Mesenchymal stem cell (in vitro differentiated cells and primary cell): Measurements from ENCODE around the gene MINDY1.

ENCODE experiments used
- DNase-seq: peaks from one replicate; pipeline ENCODE4 v3.0.0-alpha.2; 2013
- H2AFZ ChIP-seq: one replicate; pipeline ENCODE4 v1.6.1; 2013; ENCODE audit warnings: low read depth, mild to moderate bottlenecking, control low read depth, inconsistent platforms, low read length, moderate library complexity
- H2AK5ac ChIP-seq: 2 replicates; pipeline ENCODE4 v1.6.1; 2013; ENCODE audit warnings: low read length, moderate library complexity, mild to moderate bottlenecking, inconsistent platforms; ENCODE audit not compliant: severe bottlenecking
- H2BK120ac ChIP-seq: one replicate; pipeline ENCODE4 v1.6.1; 2013; ENCODE audit warnings: low read depth, mild to moderate bottlenecking, inconsistent platforms, low read length, moderate library complexity
- H2BK12ac ChIP-seq, 2 experiments: one replicate each; pipeline ENCODE4 v1.6.1; 2013; ENCODE audit warnings: inconsistent platforms in 2 of 2, low read length in 2 of 2, mild to moderate bottlenecking in 2 of 2, moderate library complexity in 2 of 2, control low read depth in 1 of 2
- H2BK15ac ChIP-seq: one replicate; pipeline ENCODE4 v1.6.1; 2013; ENCODE audit warnings: mild to moderate bottlenecking, low read depth, inconsistent platforms; ENCODE audit not compliant: poor library complexity, severe bottlenecking
- H2BK5ac ChIP-seq: 2 replicates; pipeline ENCODE4 v1.6.1; 2013; ENCODE audit warnings: low read depth, mild to moderate bottlenecking, low read length, control low read depth, inconsistent platforms; ENCODE audit not compliant: poor library complexity, severe bottlenecking
- H3K14ac ChIP-seq, 2 experiments: one replicate each; pipeline ENCODE4 v1.6.1; 2013; ENCODE audit warnings: inconsistent platforms in 2 of 2, low read length in 2 of 2, control low read depth in 1 of 2, mild to moderate bottlenecking in 1 of 2, moderate library complexity in 1 of 2
- H3K18ac ChIP-seq, 2 experiments: one replicate each; pipeline ENCODE4 v1.6.1; 2013; ENCODE audit warnings: inconsistent platforms in 2 of 2, low read length in 2 of 2, control low read depth in 1 of 2, low read depth in 1 of 2, mild to moderate bottlenecking in 1 of 2
- H3K23ac ChIP-seq, 2 experiments: one replicate each; pipeline ENCODE4 v1.6.1; 2013; ENCODE audit warnings: inconsistent platforms in 2 of 2, low read length in 2 of 2, mild to moderate bottlenecking in 2 of 2, moderate library complexity in 2 of 2, control low read depth in 1 of 2
- H3K27ac ChIP-seq: 2 replicates; pipeline ENCODE4 v1.5.1; 2013; ENCODE audit warnings: mild to moderate bottlenecking, moderate library complexity, low read length, control low read depth, inconsistent platforms; ENCODE audit not compliant: poor library complexity, severe bottlenecking
- H3K27me3 ChIP-seq, 2 experiments: 2 replicates each; pipeline versions ENCODE4 v1.6.1 to v1.7.0; 2013; ENCODE audit warnings: low read length in 2 of 2, mild to moderate bottlenecking in 2 of 2, moderate library complexity in 2 of 2, control low read depth in 1 of 2, inconsistent platforms in 1 of 2; ENCODE audit not compliant: control insufficient read depth in 1 of 2, insufficient read depth in 1 of 2
- H3K36me3 ChIP-seq, 2 experiments: 2 replicates each; pipeline versions ENCODE4 v1.6.1 to v1.7.0; 2013; ENCODE audit warnings: low read length in 2 of 2, control low read depth in 1 of 2, inconsistent platforms in 1 of 2, low read depth in 1 of 2, mild to moderate bottlenecking in 1 of 2; ENCODE audit not compliant: insufficient read depth in 2 of 2, control insufficient read depth in 1 of 2
- H3K4ac ChIP-seq, 2 experiments: one replicate each; pipeline ENCODE4 v1.6.1; 2013; ENCODE audit warnings: inconsistent platforms in 2 of 2, low read length in 2 of 2, mild to moderate bottlenecking in 2 of 2, moderate library complexity in 2 of 2, control low read depth in 1 of 2, low read depth in 1 of 2
- H3K4me1 ChIP-seq: 2 replicates; pipeline ENCODE4 v1.6.1; 2013; ENCODE audit warnings: low read depth, low read length, control low read depth; ENCODE audit not compliant: control insufficient read depth, insufficient read depth
- H3K4me2 ChIP-seq: 2 replicates; pipeline ENCODE4 v1.6.1; 2013; ENCODE audit warnings: low read length, mild to moderate bottlenecking, inconsistent platforms; ENCODE audit not compliant: poor library complexity, severe bottlenecking
- H3K4me3 ChIP-seq, 2 experiments: 2 replicates each; pipeline versions ENCODE4 v1.5.1 to v1.7.0; 2013; ENCODE audit warnings: low read length in 2 of 2, mild to moderate bottlenecking in 2 of 2, control low read depth in 1 of 2, low read depth in 1 of 2; ENCODE audit not compliant: insufficient read depth in 1 of 2
- H3K79me1 ChIP-seq: replicated peaks from 2 replicates; pipeline ENCODE4 v1.6.1; 2013; ENCODE audit warnings: mild to moderate bottlenecking, control low read depth, low read length, inconsistent platforms; ENCODE audit not compliant: poor library complexity, severe bottlenecking
- H3K9ac ChIP-seq: 2 replicates; pipeline ENCODE4 v1.7.0; 2013; ENCODE audit warnings: mild to moderate bottlenecking, low read length, moderate library complexity
- H3K9me3 ChIP-seq: 2 replicates; pipeline ENCODE4 v1.7.0; 2013; ENCODE audit warnings: mild to moderate bottlenecking, low read length; ENCODE audit not compliant: control insufficient read depth
- H4K8ac ChIP-seq: one replicate; pipeline ENCODE4 v1.6.1; 2013; ENCODE audit warnings: inconsistent platforms, mild to moderate bottlenecking, low read length, moderate library complexity
- H4K91ac ChIP-seq: one replicate; pipeline ENCODE4 v1.6.1; 2013; ENCODE audit warnings: mild to moderate bottlenecking, low read length, inconsistent platforms
- WGBS: methylation state at CpG from one replicate; pipeline ENCODE4 v1.1.7; 2013; ENCODE audit warnings: mixed read lengths; 5-methylcytosine and 5-hydroxymethylcytosine counted together

The MINDY1 gene

DNA sequence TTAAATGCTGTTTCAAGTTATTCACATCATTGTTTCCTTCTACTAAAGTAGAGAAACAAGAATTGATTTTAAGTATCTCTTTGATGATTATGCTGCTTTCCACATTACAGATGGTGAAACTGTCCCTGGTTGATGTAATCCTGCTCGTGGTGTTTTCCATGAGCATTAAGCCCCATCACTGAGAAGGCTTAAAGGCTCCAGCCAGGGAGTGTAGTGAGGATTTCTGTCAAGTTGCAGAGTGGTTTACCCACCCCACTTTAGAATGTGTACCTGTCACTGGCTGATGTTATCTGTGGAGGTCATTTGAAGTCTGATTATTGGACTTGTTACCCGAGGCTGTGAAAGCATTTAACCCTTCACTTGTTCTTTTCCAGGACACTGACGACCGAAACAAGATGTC is 44.9 kb downstream of the MINDY1 start:
- Histone ChIP-seq H3K4ac (no peak overlapping the region), H3K9me3 (no peaks in the 10 kb centered on the region), H4K8ac (no peak overlapping the region), H3K4me1 (no peaks in the 10 kb centered on the region), H2BK5ac (no peak overlapping the region), H2AFZ (no peak overlapping the region), H2BK120ac (no peak overlapping the region), H3K36me3 (peaks cover 60 to 91% of the 10 kb centered on the region in 2 experiments), H3K4me2 (no peak overlapping the region), H2BK12ac (no peak overlapping the region), H3K27me3 (no peaks in the 10 kb centered on the region), H2BK15ac (no peak overlapping the region), H4K91ac (no peak overlapping the region), H3K14ac (no peak overlapping the region), H3K18ac (no peak overlapping the region), H3K23ac (no peak overlapping the region), H3K9ac (no peak overlapping the region), H2AK5ac (no peak overlapping the region), H3K79me1 (peaks cover 29% of the 10 kb centered on the region), H3K4me3 (no peak overlapping the region), H3K27ac (no peak overlapping the region)
- whole genome bisulfite sequencing, result 89% methylated on average over 1 of the region's 4 CpGs
- DNase-seq, result peak; percentile 38

DNA sequence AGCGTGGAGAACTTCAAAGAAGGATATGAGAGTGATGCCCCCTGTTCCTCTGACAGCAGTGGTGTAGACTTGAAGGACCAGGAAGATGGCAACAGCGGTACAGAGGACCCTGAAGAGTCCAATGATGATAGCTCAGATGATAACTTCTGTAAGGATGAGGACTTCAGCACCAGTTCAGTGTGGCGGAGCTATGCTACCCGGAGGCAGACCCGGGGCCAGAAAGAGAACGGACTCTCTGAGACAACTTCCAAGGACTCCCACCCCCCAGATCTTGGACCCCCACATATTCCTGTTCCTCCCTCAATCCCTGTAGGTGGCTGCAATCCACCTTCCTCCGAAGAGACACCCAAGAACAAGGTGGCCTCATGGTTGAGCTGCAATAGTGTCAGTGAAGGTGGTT is 46.1 kb downstream of the MINDY1 start:
- Histone ChIP-seq H3K4me2 (no peak overlapping the region), H3K14ac (no peak overlapping the region), H3K79me1 (peaks cover 19% of the 10 kb centered on the region), H4K91ac (no peak overlapping the region), H3K4me3 (no peak overlapping the region), H2AFZ (no peak overlapping the region), H2BK15ac (no peak overlapping the region), H2AK5ac (no peak overlapping the region), H3K27ac (no peak overlapping the region), H2BK12ac (no peak overlapping the region), H3K9ac (no peak overlapping the region), H2BK5ac (no peak overlapping the region), H3K4me1 (no peaks in the 10 kb centered on the region), H2BK120ac (no peak overlapping the region), H3K36me3 (peaks cover 53 to 85% of the 10 kb centered on the region in 2 experiments), H3K27me3 (no peaks in the 10 kb centered on the region), H3K23ac (no peak overlapping the region), H3K4ac (no peak overlapping the region), H4K8ac (no peak overlapping the region), H3K9me3 (no peaks in the 10 kb centered on the region), H3K18ac (no peak overlapping the region)
- no peak for DNase-seq
- 97% methylated on average over 7 of the region's 7 CpGs for WGBS

DNA sequence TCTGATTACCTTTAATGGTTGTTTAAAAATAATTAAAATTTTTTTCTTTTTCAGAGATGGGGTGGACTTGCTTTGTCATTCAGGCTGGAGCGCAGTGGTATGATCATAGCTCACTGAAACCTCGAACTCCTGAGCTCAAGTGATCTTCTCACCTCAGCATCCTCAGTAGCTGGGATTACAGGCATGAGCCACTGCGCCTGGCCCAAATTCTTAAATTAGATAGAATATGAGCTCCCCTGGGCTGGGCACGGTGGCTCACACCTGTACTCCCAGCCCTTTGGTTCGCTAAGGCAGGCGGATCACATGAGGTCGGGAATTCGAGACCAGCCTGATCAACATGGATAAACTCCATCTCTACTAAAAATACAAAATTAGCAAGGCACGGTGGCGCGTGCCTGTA is 49.0 kb downstream of the MINDY1 start:
- no peaks in the 10 kb centered on the region for H3K27me3 ChIP-seq
- no peak overlapping the region for H3K4ac ChIP-seq
- 94% methylated on average over 10 of the region's 11 CpGs for WGBS

DNA sequence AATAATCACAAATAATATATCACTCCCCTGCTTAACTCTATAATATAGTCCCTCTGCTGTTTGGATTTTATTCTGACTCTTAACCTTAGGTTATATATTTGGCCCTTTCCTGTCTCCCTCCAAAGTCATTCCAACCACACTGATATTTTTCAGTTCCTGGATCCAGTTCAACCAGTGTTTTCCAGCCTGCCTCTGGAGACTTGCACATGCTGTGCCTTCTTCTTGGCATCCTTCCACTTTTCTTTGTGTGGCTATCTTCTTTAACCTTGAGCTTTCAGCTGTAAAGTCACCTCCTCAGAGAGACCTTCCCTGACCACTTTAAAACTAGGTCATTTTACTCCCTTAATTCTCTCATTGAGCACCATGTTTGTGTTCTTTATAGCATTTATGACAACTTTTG is 51.4 kb downstream of the MINDY1 start:
- Histone ChIP-seq H3K4ac (no peak overlapping the region), H3K79me1 (peaks cover 12% of the 10 kb centered on the region), H3K4me3 (no peak overlapping the region), H2AK5ac (no peak overlapping the region), H2BK5ac (no peak overlapping the region), H3K4me1 (no peaks in the 10 kb centered on the region), H2BK120ac (no peak overlapping the region), H3K14ac (no peak overlapping the region), H2AFZ (no peak overlapping the region), H3K27ac (no peak overlapping the region), H3K23ac (no peak overlapping the region), H3K4me2 (no peak overlapping the region), H2BK15ac (no peak overlapping the region), H3K9ac (no peak overlapping the region), H3K36me3 (peaks cover 40 to 77% of the 10 kb centered on the region in 2 experiments), H4K8ac (no peak overlapping the region), H3K9me3 (no peaks in the 10 kb centered on the region), H3K18ac (no peak overlapping the region), H4K91ac (no peak overlapping the region), H3K27me3 (no peaks in the 10 kb centered on the region), H2BK12ac (no peak overlapping the region)
- DNase-seq, result no peak

More for the DNA sequence above, 49.0 kb downstream of the MINDY1 start:
- H3K27ac ChIP-seq, result no peak overlapping the region
- H3K9me3 ChIP-seq, result no peaks in the 10 kb centered on the region
- no peak overlapping the region for H3K18ac ChIP-seq
- H4K91ac ChIP-seq, result no peak overlapping the region
- H3K9ac ChIP-seq, result no peak overlapping the region
- DNase-seq, result no peak
- no peak overlapping the region for H2AK5ac ChIP-seq
- H3K4me2 ChIP-seq, result no peak overlapping the region
- peaks cover 12% of the 10 kb centered on the region for H3K79me1 ChIP-seq
- H3K23ac ChIP-seq, result no peak overlapping the region
- H2AFZ ChIP-seq, result no peak overlapping the region
- H2BK5ac ChIP-seq, result no peak overlapping the region
- H2BK120ac ChIP-seq, result no peak overlapping the region
- no peak overlapping the region for H4K8ac ChIP-seq
- H2BK12ac ChIP-seq, result no peak overlapping the region
- H3K14ac ChIP-seq, result no peak overlapping the region
- H3K36me3 ChIP-seq, result peaks cover 42 to 79% of the 10 kb centered on the region in 2 experiments
- no peak overlapping the region for H2BK15ac ChIP-seq
- H3K4me3 ChIP-seq, result no peak overlapping the region
- H3K4me1 ChIP-seq, result no peaks in the 10 kb centered on the region
